Tibial artery (tissue), 4 donors: ENCODE data around the gene TNFRSF19.
A peak's percentile ranks its signal among the peaks of the same experiment; 100 is the strongest.

Experiments used
- DNase-seq, 2 donors: peaks; one replicate each; pipeline ENCODE4 v3.0.0-alpha.2; 2019
- H3K27ac ChIP-seq, 2 donors: fragments of 200-600 bp; sonication (generic) in 1 of 2; 1 replicate in 1 of 2; 2 replicates in 1 of 2; pipeline ENCODE4 v1.5.1; 2018 to 2019; ENCODE audit warnings: mild to moderate bottlenecking in 1 of 2
- H3K27me3 ChIP-seq, 2 donors: fragments of 200-600 bp; sonication (generic) in 1 of 2; one replicate each; pipeline versions ENCODE4 v1.5.1 to v1.6.0; 2016 to 2019
- H3K36me3 ChIP-seq, 3 donors: fragments of 200-600 bp; sonication (generic) in 2 of 3; one replicate each; pipeline ENCODE4 v1.5.1; 2016 to 2019; ENCODE audit warnings: mild to moderate bottlenecking in 2 of 3
- H3K4me1 ChIP-seq, 4 donors: fragments of 200-600 bp; sonication (generic) in 2 of 4; 1 replicate in 3 of 4; 2 replicates in 1 of 4; pipeline ENCODE4 v1.5.1; 2016 to 2019
- H3K4me3 ChIP-seq, 2 donors: fragments of 200-600 bp; sonication (generic) in 1 of 2; 1 replicate in 1 of 2; 2 replicates in 1 of 2; pipeline ENCODE4 v1.5.1; 2018 to 2019; ENCODE audit warnings: mild to moderate bottlenecking in 2 of 2
- H3K9me3 ChIP-seq, 3 donors: fragments of 200-600 bp; sonication (generic) in 1 of 3; one replicate each; pipeline ENCODE4 v1.5.1; 2016 to 2019
- intact Hi-C: fragments of 100-400 bp; cut with DNase I; formaldehyde crosslinking; loops from one replicate; pipeline ENCODE4 v1.15.0; 2023; ENCODE audit warnings: low total_unique reads
- TF ChIP-seq, protein P1 (sequence below), 2 experiments: fragments of 200-600 bp in 1 of 2; fragments of 450-650 bp in 1 of 2; IDR thresholded peaks; one replicate each; pipeline ENCODE4 v1.5.1; 2017 to 2019; ENCODE audit warnings: antibody characterized with exemption in 2 of 2, mild to moderate bottlenecking in 1 of 2, moderate library complexity in 1 of 2

The TNFRSF19 gene

GRCh38 chr13:23552661-23553060 lies 17.6 kb upstream of the TNFRSF19 start:
- Histone ChIP-seq H3K36me3 (no peaks in the 10 kb centered on the region), H3K4me1 (no peaks in the 10 kb centered on the region), H3K4me3 (no peak overlapping the region), H3K9me3 (no peaks in the 10 kb centered on the region), H3K27me3 (peaks cover 0 to 5% of the 10 kb centered on the region in 2 donors), H3K27ac (no peak overlapping the region)
- TF ChIP-seq, protein P1, sequence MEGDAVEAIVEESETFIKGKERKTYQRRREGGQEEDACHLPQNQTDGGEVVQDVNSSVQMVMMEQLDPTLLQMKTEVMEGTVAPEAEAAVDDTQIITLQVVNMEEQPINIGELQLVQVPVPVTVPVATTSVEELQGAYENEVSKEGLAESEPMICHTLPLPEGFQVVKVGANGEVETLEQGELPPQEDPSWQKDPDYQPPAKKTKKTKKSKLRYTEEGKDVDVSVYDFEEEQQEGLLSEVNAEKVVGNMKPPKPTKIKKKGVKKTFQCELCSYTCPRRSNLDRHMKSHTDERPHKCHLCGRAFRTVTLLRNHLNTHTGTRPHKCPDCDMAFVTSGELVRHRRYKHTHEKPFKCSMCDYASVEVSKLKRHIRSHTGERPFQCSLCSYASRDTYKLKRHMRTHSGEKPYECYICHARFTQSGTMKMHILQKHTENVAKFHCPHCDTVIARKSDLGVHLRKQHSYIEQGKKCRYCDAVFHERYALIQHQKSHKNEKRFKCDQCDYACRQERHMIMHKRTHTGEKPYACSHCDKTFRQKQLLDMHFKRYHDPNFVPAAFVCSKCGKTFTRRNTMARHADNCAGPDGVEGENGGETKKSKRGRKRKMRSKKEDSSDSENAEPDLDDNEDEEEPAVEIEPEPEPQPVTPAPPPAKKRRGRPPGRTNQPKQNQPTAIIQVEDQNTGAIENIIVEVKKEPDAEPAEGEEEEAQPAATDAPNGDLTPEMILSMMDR (IDR thresholded peaks at IDR 0.05): no peak
- intact Hi-C loops: no loop called here
- DNase-seq: no peak

DNA sequence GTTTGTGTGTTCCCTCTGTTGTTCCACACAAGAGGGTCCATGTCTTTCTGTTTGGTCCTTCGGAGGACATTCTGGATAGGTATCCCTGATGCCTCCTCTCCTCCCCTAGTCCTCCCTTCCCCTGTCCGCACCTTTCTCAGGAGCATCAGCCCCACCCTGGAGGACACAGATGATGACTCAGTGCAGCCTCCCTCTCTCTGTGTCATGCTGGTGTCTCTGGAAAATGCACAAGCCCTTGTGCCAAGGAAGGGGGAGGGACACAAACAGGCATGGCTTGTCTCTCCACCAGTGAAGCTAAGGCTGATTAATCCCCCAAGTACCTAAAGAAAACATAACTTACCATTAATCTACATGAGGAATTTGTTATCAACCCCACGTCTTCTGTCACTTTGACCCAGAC lies 16.2 kb upstream of the TNFRSF19 start:
- TF ChIP-seq, protein P1 (IDR thresholded peaks at IDR 0.05): no peak
- Histone ChIP-seq H3K36me3 (no peaks in the 10 kb centered on the region), H3K9me3 (no peaks in the 10 kb centered on the region), H3K27me3 (peaks cover 0 to 5% of the 10 kb centered on the region in 2 donors), H3K27ac (no peak overlapping the region), H3K4me1 (peaks cover 0 to 3% (median under 1%) of the 10 kb centered on the region in 4 donors), H3K4me3 (no peak overlapping the region)
- intact Hi-C loops: no loop called here
- no peak for DNase-seq

- no peak overlapping the region for H3K27ac ChIP-seq
- no peaks in the 10 kb centered on the region for H3K36me3 ChIP-seq
- no peak for DNase-seq
- no peaks in the 10 kb centered on the region for H3K9me3 ChIP-seq
- intact Hi-C loops: no loop called here
- no peak overlapping the region for H3K4me3 ChIP-seq
- TF ChIP-seq, protein P1 (IDR thresholded peaks at IDR 0.05): no peak
- peaks cover 0 to 5% of the 10 kb centered on the region in 2 donors for H3K27me3 ChIP-seq
- H3K4me1 ChIP-seq: peaks cover 0 to 7% (median 6%) of the 10 kb centered on the region in 4 donors
Observed at GRCh38 chr13:23557043-23557442, 13.2 kb upstream of the TNFRSF19 start.

DNA sequence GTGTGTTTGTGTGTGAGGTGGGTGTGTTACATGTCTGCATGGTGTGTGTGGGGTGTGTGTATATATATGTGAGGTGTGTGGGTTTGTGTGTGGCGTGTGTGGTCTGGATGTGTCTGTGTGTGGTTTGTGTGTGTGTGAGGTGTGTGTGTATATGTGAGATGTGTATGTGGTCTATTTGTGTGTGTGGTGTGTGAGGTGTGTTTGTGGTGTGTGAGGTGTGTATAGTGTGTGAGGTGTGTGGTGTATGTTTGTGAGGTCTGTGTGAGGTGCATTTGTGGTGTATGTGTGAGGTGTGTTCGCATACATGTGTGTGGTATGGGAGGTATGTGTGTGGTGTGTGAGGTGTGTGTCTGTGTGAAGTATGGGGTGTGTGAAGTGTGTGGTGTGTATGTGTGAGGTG lies 12.5 kb upstream of the TNFRSF19 start:
- no peak for DNase-seq
- TF ChIP-seq, protein P1 (IDR thresholded peaks at IDR 0.05): no peak
- intact Hi-C loops: no loop called here
- Histone ChIP-seq H3K4me1 (peaks cover 0 to 7% (median 6%) of the 10 kb centered on the region in 4 donors), H3K27ac (no peak overlapping the region), H3K27me3 (peaks cover 0 to 5% of the 10 kb centered on the region in 2 donors), H3K4me3 (no peak overlapping the region), H3K36me3 (no peaks in the 10 kb centered on the region), H3K9me3 (no peaks in the 10 kb centered on the region)

DNA sequence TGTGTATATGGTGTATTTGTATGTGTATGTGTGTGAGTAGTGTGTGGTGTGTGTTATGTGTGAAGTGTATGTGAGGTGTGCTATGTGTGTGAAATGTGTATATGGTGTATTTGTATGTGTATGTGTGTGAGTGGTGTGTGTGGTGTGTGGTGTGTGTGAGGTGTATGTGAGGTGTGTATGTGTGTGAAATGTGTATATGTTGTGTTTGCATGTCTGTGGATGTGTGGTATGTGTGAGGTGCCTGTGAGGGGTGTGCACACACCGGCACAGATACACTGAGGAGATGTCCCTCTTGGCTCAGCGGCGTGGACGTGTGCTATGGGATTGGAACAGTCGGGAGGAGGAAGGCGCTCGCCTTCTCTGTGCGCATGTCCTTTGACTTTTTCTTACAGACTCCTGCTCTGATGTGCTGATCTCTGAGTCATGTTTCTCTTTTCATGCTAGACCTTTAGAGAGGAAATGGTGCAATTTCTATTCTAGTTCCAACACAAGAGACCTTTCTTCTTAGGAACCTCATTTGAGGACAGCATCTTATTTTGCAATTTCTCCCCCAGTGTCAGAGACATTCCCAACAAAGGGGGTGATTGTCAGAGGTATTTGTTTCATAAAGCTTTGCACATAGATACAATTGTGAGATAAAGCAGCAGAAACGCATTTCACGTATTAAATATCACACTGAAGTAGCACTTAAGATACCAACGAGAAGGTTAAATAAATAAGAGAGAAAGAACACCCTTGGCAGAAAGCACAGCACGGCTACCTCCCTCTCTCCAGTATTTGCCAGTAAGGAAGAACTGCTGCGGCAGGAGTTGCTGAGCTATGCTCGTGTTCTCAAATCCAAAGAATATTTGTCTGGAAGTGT lies 11.3 kb upstream of the TNFRSF19 start:
- peak in 1 of 2 donors; percentile 52 for DNase-seq
- H3K27me3 ChIP-seq: peaks cover 0 to 5% of the 10 kb centered on the region in 2 donors
- H3K36me3 ChIP-seq: no peaks in the 10 kb centered on the region
- intact Hi-C loops: no loop called here
- H3K4me1 ChIP-seq: peaks cover 0 to 7% (median 6%) of the 10 kb centered on the region in 4 donors
- no peak overlapping the region for H3K27ac ChIP-seq
- TF ChIP-seq, protein P1 (IDR thresholded peaks at IDR 0.05): no peak
- H3K4me3 ChIP-seq: no peak overlapping the region
- H3K9me3 ChIP-seq: no peaks in the 10 kb centered on the region
